A375 (cell line): ENCODE results near the gene GTF2IRD2. TPM values are rescaled to one million over a fixed set of nuclear protein-coding genes. Genes with fewer than 3 reads are reported as not detected.

ENCODE experiments used
- small RNA-seq: library from RNA; depleted of rRNA; stranded (forward); fragments of <200 nt; gene quantifications from one replicate; pipeline ENCODE3, GENCODE V24; 2014
- total RNA-seq: library from RNA; depleted of rRNA; stranded (reverse); fragments of >200 nt; shearing (Covaris generic); gene quantifications from 2 replicates; pipeline ENCODE4 v1.2.3, GENCODE V29; 2014; rRNA removed

The GTF2IRD2 gene
- 2.4 and 2.7 TPM in 2 replicates for total RNA-seq

GRCh38 chr7:74850833-74851721 lies at the start of gene GTF2IRD2:
TSS of gene GTF2IRD2 (minus strand) at chr7:74851605. CDS start at chr7:74836378, 15,227 bp downstream.

GRCh38 chr7:74773760-74774750 lies 77.3 kb downstream of the GTF2IRD2 start, which contains the start of gene NCF1:
TSS of gene NCF1 (plus strand) at chr7:74774011. CDS start at chr7:74774032, 21 bp downstream.

Small RNA genes lying within 50 kb of the gene (small RNA-seq; reads per million reads assigned to genes)
- gene RF00019 = not detected

Other genes starting within 250 kb of the GTF2IRD2 start
- gene GTF2I, start 193.9 kb downstream of the GTF2IRD2 start, total RNA-seq = 100 and 111 TPM in 2 replicates
- 0.11 TPM in 1 of 2 replicates, not detected in the other for gene NCF1, start 77.6 kb downstream of the GTF2IRD2 start, total RNA-seq
- 1.2 and 4.7 TPM in 2 replicates for gene CASTOR2, start 113.1 kb upstream of the GTF2IRD2 start, total RNA-seq
- gene RCC1L, start 222.2 kb upstream of the GTF2IRD2 start, total RNA-seq = 78.4 and 104 TPM in 2 replicates
- 23.1 and 34.3 TPM in 2 replicates for gene GTF2IRD2B, start 241.0 kb upstream of the GTF2IRD2 start, total RNA-seq